COLO668 (cell line): Measurements from ENCODE around the gene GATAD2B.
"Not testable (repeated sequence)": the region's sequence is repeated elsewhere in the genome, so short reads cannot be mapped to it uniquely, and the experiment has no call there.

ENCODE experiments used
- DNase-seq: peaks from one replicate; lab custom pipeline; 2025; ENCODE audit not compliant: unreplicated experiment; lab: John Stamatoyannopoulos, UW

Gene GATAD2B

DNA sequence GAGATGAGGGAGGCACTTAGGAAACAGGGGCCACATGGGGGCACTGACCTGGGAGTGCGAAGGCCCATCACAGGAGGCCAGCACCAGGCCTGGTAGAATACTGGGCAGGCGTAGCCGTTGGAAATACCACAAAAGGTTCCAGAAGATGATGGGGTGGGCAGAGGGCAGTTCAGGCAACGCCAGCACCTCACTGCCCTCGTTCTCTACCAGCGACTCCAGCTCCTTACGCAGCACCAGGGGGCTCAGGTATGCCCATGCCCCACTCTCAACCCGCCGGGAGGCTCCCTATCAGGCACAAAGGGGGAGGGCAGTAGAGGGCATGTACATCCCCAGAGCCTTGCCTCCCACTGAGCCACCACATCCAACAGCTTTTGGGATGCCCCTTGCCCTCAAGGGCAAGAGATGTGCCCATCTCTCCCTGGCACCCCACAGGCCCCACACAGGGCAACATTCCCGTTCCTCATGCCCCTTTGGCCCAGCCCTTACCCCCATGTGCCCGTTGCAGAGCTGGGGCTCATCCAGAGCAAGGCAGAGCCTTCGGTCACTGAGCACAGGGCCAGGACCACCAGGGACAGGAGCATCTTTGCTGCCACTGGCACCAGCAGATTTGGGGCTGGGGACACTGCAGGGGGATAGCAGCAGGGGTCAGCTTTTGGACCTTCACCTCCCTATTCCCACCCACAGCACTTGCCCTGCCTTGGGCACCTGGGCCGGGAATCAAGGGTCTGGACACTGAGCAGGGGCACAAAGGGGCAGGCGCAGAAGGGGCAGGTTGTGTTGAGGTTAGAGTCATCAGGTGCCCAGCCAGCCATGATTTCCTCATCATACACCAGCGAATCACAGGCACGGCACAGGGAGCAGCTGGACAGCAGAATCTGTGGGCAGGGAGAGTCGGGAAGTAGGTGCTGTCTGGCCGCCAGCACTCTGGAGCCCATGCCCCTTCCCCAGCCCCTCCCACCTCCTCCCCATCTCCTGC lies 9.7 kb upstream of the GATAD2B start:
- no peak for DNase-seq

DNA sequence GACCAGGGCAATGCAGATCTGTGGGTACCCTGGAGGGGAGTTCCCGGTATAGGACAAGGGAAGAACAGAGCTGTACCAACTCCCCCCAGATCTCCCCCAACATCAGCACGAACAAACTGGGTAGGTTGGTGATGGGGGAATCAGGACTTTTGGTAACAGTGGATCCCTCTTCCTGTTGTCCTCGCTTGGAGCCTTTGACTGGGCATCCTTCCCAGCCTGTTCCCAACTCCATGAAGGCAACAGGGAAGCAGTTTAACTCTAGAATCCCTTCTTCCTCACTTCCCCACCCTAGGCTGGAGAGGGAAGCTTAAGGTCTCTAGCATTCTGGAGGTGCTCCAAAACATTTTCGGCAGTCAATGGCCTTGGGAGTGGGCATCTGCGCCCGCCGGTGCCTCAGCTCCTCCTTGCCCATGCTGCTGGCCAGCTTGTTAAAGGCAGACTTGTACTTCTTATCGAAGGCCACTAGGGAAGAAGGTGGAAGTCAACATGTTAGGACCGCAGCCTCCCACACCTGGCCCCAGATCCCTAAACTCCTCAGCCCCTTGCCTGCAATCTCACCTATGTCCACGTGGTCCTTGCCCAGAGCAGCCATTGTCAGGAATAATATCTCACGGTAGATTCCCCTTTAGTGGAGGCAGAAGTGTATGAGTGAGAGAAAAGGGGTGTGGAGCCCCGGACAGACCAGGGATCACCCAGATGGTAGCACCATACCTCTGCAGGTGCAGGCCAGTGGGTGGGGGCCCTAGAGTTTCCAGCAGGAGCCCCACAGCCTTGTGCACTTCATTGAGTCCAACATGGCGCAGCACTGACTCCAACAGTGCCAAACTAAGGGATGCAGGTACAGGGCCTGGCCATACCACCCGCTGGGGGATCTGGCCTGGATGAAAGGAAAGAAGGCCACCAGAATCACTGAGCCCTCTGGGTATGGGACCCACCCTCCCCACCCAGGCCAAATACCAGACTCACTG lies 7.5 kb upstream of the GATAD2B start:
- no peak for DNase-seq

DNA sequence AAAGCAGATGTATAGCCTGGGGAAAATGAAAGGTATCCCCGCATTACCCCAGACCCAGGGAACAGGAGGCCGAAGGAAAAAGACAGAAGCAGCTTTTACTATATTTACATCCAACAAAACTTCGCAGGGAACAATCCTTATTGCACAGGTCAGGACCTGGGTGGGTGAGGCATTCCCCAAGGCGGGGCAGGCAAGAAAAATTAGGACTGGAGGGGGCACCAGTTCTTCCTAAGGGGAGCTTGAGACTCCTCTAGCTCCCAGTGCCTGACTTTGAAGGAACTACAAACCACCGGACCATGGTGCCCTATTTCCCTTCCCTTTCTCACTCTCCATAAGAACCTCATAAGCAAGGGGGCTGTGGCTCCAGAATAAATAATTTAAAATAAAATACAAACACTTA lies 6.7 kb upstream of the GATAD2B start:
- no peak for DNase-seq

DNA sequence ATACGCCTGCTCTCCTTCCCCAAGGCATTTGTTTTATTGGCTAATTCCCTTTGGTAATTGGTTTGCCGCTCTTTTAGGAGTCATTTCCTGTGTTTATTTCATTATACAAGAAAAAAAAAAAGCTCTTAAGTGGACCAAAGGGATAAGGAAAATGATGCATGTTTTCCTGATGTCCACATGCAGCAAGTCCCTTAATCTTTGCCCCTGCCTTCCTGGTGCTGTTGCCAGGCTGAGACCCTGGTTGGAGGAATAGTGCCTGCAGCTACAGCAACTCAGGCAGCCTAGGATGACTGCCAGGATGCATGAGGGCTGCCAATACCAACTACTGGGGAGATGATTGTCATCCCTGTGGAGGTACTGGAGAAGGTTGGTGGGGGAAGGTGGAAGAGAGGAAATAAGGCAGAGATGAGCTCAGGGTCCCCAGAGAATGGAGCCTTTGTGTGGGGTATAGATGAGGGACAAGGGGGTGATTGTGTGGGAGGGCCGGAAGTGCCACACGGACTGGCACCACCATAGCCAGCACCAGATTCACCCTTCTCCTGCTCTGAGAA lies 6.1 kb upstream of the GATAD2B start:
- DNase-seq: no peak

DNA sequence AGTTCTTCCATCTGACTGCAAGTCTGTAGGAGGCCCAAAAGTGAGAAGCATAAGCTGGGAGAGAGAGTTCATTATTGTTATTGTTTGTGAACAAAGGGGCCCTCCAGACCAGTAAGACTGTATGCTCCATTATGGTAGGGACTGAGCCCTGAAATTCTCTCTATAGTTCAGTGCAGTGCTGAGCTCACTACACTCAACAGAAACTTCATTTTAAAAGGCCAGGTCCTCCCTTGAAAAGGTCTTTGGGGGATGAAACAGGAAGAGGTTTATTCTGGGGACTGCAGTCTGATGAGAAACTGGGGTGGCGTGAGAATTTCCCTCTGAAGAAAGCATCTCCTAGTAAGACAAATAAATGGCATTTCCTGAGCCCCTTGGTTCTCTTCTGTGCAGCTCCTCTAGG lies 5.5 kb upstream of the GATAD2B start:
- no peak for DNase-seq

DNA sequence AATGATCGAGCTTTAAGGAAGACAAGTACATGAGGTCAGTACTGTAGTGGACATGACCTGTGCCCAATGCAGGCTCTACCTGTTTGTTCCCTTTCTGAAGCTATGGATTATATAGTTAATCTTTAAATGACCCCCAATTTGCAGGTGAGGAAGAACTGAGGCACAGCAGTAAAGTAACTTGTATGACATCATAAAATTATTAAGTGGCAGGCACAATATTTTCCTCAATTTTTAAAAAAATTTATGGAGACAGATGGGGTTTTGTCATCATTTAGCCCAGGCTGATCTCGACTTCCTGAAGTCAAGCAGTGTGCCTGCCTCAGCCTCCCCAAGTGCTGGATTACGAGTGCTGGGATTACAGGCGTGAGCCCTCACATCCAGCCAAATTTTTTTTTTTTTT lies 3.6 kb upstream of the GATAD2B start:
- no peak for DNase-seq

DNA sequence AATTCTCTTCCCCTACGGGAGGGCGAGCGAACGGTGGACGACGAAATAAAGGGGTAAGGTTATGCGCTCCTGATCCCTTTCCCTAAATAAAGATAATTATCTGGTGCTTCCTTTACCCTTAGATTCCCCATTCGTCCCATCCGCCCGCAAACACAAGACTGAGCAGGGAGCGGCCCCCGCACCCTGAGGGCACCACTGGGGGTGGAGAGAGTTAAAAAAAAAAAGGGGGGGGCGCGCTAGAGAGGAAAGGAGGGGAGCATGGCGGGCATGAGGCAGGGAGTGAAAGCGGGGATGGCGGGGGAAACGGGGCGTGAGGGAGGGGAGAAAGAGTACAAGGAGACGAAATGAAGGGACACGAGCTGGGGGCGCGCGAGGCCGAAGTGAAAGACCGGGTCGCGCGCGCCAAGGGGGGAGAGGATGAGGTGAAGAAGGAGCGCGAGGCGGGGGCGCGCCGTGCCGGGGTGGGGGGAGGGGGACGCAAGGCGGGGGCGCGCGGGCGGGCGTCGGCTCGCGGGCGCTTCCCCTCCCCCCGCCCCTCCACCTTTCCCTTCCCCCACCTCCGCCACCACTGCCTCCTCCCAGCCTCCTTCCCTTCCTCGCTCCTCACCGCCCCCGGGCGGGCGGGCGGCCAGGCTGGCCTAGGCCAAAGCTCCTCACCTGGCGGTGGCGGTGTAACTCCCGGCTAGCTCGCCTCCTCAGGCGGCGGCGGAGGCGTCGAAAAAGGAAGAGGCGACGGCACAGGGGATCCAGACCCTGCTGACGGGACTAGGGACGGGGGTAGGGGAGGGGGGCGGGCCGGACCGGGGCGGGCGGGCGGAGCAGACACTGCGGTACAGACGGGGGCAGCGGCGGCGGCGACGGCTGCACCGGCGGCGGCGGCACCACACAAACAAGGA lies 448 bp downstream of the GATAD2B start:
- DNase-seq: peak; percentile 89

DNA sequence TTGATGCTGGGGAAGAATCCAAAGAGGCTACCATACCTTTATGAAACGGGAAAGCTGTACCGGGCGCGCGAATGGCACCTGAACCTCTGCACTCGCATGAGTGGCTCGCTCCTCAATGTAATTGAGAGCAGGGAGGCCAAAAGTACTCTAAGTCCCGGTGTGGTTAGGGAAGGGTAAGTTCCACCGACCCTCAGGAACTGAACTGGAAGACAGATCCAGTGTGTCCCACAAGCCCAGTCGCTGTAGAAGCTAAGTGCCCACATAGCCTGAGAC lies 1.0 kb downstream of the GATAD2B start:
- DNase-seq: peak; percentile 41

DNA sequence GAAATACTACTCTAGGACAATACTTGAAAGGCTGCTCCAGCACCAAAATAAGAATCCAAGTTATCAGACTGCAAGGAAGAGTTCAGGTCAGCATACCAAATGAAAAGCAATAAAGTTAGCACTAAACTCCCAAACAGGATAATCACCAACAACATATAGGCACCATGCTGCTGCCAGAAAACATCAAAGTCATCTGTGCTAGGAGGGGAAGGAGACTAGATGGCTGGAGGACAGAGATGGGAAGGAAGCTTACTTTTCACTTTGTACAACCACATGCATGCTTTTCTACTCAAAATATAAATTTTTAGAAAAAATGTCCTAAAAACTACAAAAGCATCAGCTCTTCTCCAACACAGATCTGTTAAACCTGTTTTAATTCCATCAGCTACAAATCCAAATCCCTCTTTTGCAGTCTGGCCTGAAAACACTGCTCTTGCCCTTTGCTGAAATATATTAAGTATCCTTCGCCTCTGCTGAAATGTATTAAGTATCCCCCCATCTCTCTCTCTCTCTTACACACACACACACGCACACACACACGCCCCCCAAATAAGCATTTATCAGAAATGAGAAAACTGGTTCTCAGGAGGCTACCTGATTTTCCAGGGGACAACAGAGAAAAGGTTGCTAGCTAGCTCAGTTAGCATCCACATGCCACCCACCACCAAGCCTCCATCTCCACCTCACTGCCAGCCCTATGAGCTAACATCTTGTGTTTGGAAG lies 1.5 kb downstream of the GATAD2B start:
- DNase-seq: no peak

DNA sequence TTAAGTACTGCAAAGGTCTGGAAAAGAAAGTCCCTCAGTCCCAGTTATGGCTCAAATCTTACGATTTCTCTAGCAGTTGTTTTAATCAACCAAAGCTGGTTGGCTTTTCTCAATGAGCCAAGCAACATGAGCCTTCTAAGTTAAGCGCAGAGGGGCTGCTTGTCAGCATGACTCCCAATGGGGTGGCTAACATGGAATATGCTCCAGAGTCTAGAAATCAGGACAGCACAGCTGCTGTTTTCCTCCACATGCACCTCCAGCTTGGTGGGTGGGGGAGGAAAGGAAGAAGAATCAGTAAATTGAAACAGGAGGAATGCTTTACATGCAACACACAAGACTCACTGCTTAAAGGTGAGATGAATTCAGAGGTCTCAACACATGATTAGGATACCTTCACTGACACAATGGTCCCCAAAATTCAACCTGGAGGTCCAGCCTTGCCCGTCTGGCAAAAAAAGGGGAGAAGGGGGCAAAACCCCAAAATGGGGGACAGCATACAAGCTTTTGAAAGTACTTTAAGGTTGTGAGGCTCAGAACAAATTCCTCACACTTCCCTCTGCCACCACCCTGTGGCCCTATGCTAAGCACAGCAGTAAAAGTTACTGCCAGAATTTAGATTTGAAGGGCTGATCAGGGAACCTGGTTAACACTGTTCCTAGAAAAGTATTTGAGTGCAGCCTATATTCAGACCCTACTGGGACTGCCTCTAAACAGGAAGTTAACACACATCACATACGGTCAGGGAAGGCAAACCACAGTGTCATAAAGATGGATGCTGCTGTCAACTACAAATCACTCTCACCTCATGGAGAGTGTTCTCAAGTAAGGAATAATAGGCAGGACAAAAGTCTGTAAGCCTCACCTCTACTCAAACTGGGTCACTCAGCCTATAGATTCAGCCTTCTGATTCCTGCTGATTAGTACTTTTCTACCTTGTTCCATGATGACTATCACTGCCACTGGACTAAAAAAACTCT lies 2.6 kb downstream of the GATAD2B start:
- DNase-seq: no peak

DNA sequence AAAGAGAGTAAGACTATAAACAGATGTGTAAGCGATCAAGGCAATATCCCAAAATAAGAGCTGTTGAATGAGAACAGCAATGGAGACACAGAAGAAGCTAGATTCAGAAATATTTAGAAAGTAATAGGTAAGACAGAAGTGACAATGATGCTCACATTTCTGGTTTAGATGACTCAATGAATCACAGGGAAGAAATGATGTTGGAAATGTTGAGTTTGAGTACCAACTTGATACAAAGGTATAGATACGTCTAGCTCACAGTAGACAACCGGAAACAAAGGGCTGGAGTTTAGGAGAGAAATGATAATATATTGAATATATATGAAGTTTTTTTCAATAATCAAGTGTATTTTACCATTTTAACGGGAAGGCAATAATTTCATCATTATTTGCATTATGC lies 6.5 kb downstream of the GATAD2B start:
- no peak for DNase-seq

DNA sequence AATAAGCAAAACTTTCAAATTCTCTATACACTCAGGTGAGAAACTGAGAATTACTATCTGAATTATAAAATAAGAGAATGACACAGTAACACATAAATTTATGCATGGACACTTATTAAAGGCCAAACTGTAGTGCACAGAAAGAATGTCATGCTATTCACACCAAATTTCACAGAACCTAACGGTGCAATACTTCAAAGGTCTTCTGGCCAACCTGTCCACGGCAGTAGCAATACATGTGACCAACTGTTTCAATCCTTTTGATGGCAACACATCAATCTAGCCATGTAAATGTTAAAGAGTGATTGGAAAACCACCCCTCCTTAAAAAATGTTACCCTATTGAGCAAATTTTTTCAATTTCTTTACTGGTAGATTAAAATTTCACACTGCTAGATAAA lies 10.4 kb downstream of the GATAD2B start:
- no peak for DNase-seq

DNA sequence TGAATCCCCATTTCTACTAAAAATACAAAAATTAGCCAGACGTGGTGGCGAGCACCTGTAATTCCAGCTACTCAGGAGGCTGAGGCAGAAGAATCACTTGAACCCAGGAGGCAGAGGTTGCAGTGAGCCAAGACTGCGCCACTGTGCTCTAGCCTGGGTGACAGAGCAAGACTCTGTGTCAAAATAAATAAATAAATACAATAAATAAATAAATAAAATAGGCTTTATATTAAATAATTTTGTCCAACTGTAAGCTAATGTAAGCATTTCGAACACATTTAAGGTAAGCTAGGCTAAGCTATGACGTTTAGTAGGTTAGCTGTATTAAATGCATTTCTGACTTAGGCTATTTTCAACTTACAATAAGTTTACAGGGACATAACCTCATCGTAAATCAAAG lies 12.2 kb downstream of the GATAD2B start:
- DNase-seq: not testable (repeated sequence)

DNA sequence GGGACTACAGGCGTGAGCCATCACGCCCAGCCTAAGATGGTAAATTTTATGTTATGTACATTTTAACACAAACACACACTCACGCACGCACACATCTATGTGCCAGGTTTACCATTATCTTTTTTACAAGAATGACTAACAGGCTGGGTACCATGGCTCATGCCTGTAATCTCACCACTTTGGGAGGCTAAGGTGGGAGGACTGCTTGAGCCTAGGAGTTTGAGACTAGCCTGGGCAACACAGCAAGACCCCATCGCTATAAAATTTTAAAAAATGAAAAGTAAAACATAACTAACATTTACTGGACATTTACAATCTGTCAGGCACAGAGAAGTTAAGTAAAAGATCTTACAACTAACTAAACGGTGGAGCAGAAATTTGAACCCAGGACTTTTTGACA lies 14.7 kb downstream of the GATAD2B start:
- no peak for DNase-seq

DNA sequence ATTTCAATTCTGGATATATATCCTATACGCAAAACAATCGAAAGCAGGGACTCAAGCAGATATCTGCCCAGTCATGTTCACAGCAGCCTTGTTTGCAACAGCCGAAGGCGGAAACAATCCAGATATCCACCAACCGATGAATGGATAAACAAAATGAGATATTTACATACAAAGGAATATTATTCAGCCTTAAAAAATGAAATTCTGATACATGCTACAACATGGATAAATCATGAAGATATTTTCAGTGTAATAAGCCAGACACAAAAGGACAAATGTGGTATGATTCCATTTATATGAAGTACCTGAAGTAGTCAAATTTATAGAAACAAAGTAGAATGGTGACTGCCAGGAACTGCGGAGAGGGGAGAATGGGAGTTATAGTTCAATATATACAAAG lies 15.6 kb downstream of the GATAD2B start:
- DNase-seq: no peak

DNA sequence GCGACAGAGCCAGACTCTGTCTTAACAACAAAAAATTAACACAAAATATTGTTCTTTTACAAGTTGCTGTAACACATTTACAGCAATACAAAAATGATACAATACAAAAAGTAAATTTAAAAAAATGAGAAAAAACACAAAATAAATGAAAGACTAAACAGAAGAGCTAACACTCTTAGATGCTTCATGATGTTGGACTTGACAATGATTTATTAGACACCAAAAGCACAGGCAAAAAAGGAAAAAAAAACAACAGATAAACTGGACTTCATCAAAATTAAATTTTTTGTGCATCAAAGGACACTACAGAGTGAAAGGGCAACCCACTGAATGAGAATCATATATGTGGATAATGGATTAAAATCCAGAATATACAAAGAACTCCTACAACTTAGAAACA lies 16.4 kb downstream of the GATAD2B start:
- DNase-seq: no peak

DNA sequence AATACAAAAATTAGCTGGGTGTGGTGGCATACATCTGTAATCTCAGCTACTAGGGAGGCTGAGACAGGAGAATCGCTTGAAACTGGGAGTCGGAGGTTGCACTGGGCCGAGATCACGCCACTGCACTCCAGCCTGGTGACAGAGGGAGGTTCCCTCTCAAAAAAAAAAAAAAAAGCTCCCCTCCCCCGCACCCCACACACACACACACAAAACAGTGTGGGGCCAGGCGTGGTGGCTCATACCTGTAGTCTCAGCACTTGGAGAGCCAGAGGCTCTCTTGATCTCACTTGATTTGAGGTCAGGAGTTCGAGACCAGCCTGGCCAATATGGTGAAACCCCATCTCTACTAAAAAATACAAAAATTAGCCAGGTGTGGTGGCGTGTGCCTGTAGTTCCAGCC lies 16.9 kb downstream of the GATAD2B start:
- not testable (repeated sequence) for DNase-seq

DNA sequence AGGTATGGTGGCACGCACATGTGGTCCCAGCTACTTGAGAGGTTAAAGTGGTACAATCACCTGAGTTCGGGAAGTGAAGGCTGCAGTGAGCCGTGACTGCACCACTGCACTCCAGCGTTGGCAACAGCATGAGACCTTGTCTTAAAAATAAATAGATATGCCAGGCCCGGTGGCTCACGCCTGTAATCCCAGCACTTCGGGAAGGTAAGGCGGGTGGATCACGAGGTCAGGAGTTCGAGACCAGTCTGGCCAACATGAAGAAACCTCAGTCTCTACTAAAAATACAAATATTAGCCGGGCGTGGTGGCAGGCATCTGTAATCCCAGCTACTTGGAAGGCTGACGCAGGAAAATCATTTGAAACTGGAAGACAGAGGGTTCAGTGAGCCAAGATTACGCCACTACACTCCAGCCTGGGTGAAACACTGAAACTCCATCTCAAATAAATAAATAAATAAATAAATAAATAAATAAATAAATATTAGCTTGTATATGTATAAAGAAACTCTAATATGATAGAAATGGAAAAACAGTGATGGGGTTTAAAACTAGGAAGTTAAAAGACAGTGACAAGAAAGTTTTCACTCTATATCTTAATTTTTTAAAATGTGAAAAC lies 18.8 kb downstream of the GATAD2B start:
- no peak for DNase-seq
